HEK293 (cell line): ENCODE data around the gene MRPL55.

Experiments used
- CTCF ChIA-PET: fragments of 350-600 bp; formaldehyde crosslinking; extraction: SDS; loops from one replicate; lab custom pipeline; 2021; ENCODE audit warnings: antibody characterized with exemption; lab: Yijun Ruan, JAX
- POLR2A ChIA-PET: fragments of 300-600 bp; formaldehyde crosslinking; extraction: SDS; loops from one replicate; lab custom pipeline; 2020; ENCODE audit warnings: antibody characterized with exemption, inconsistent platforms; lab: Yijun Ruan, JAX
- H3K27ac ChIP-seq: fragments of 200-500 bp; sonication (Bioruptor generic); 2 replicates; pipeline ENCODE4 v1.5.1; 2014; ENCODE audit warnings: low read depth, low read length, control low read depth, inconsistent platforms; ENCODE audit errors: extremely low read depth
- H3K36me3 ChIP-seq, 2 experiments: fragments of 200-500 bp in 1 of 2; sonication (Bioruptor generic) in 1 of 2; 1 replicate in 1 of 2; 2 replicates in 1 of 2; pipeline ENCODE4 v1.5.1; 2014 to 2017; ENCODE audit warnings: inconsistent platforms in 2 of 2, low read length in 2 of 2; ENCODE audit not compliant: control insufficient read depth in 2 of 2, insufficient read depth in 1 of 2
- H3K4me1 ChIP-seq: fragments of 200-500 bp; sonication (Bioruptor generic); 2 replicates; pipeline ENCODE4 v1.5.1; 2014; ENCODE audit warnings: mild to moderate bottlenecking, low read length, inconsistent platforms; ENCODE audit not compliant: control insufficient read depth, insufficient read depth
- H3K4me3 ChIP-seq: 2 replicates; pipeline ENCODE4 v1.5.1; 2011; ENCODE audit warnings: low read depth, mild to moderate bottlenecking, control low read depth, low read length, moderate library complexity
- H3K9me3 ChIP-seq: fragments of 200-500 bp; sonication (Bioruptor generic); 2 replicates; pipeline ENCODE4 v1.5.1; 2014; ENCODE audit warnings: low read depth, low read length, inconsistent platforms; ENCODE audit not compliant: control insufficient read depth, insufficient read depth
- EGR2 ChIP-seq: fragments of 450-650 bp; formaldehyde crosslinking; IDR thresholded peaks from 2 replicates; pipeline ENCODE4 v1.5.1; 2016; ENCODE audit warnings: low read depth, missing biosample characterization, missing genetic modification characterization
- GLIS1 ChIP-seq: fragments of 450-650 bp; formaldehyde crosslinking; IDR thresholded peaks from 2 replicates; pipeline ENCODE4 v1.5.1; 2016; ENCODE audit warnings: missing biosample characterization, missing genetic modification characterization
- GLIS2 ChIP-seq: fragments of 450-650 bp; formaldehyde crosslinking; IDR thresholded peaks from 2 replicates; pipeline ENCODE4 v1.5.1; 2016; ENCODE audit warnings: missing biosample characterization, missing genetic modification characterization
- HOXD13 ChIP-seq: sonication (generic); formaldehyde crosslinking; IDR thresholded peaks from 2 replicates; pipeline ENCODE4 v1.8.0; 2022; ENCODE audit warnings: missing genetic modification reagents, borderline replicate concordance
- IKZF3 ChIP-seq: fragments of 450-650 bp; IDR thresholded peaks from 2 replicates; pipeline ENCODE4 v1.5.0; 2018; ENCODE audit warnings: missing biosample characterization, mild to moderate bottlenecking, missing genetic modification characterization, moderate library complexity
- KLF1 ChIP-seq: fragments of 450-650 bp; formaldehyde crosslinking; IDR thresholded peaks from 2 replicates; pipeline ENCODE4 v1.5.1; 2016; ENCODE audit warnings: missing biosample characterization, missing genetic modification characterization
- KLF10 ChIP-seq: fragments of 450-650 bp; IDR thresholded peaks from 2 replicates; pipeline ENCODE4 v1.5.1; 2018; ENCODE audit warnings: missing biosample characterization, mild to moderate bottlenecking, missing genetic modification characterization
- KLF16 ChIP-seq: fragments of 450-650 bp; formaldehyde crosslinking; IDR thresholded peaks from 2 replicates; pipeline ENCODE4 v1.5.1; 2017; ENCODE audit warnings: missing biosample characterization, missing genetic modification characterization
- KLF8 ChIP-seq: fragments of 450-650 bp; formaldehyde crosslinking; IDR thresholded peaks from 2 replicates; pipeline ENCODE4 v1.5.1; 2016; ENCODE audit warnings: missing biosample characterization, missing genetic modification characterization
- KLF9 ChIP-seq: fragments of 450-650 bp; formaldehyde crosslinking; IDR thresholded peaks from 2 replicates; pipeline ENCODE4 v1.5.1; 2016; ENCODE audit warnings: missing biosample characterization, missing genetic modification characterization, low read depth
- SALL2 ChIP-seq: fragments of 450-650 bp; formaldehyde crosslinking; IDR thresholded peaks from 2 replicates; pipeline ENCODE4 v1.5.0; 2017; ENCODE audit warnings: missing biosample characterization, mild to moderate bottlenecking, missing genetic modification characterization, borderline replicate concordance
- SP2 ChIP-seq: fragments of 450-650 bp; formaldehyde crosslinking; IDR thresholded peaks from 2 replicates; pipeline ENCODE4 v1.5.1; 2016; ENCODE audit warnings: missing biosample characterization, missing genetic modification characterization
- SP3 ChIP-seq: fragments of 450-650 bp; formaldehyde crosslinking; IDR thresholded peaks from 2 replicates; pipeline ENCODE4 v1.5.1; 2016; ENCODE audit warnings: missing biosample characterization, missing genetic modification characterization
- ZNF140 ChIP-seq: fragments of 450-650 bp; formaldehyde crosslinking; IDR thresholded peaks from 2 replicates; pipeline ENCODE4 v1.5.1; 2016; ENCODE audit warnings: missing biosample characterization, missing genetic modification characterization
- ZNF23 ChIP-seq: fragments of 450-650 bp; formaldehyde crosslinking; IDR thresholded peaks from 2 replicates; pipeline ENCODE4 v1.5.1; 2016; ENCODE audit warnings: missing biosample characterization, missing genetic modification characterization, borderline replicate concordance
- ZNF274 ChIP-seq, 2 experiments: fragments of 200-500 bp in 1 of 2; fragments of 450-650 bp in 1 of 2; sonication (Bioruptor generic) in 1 of 2; formaldehyde crosslinking in 1 of 2; IDR thresholded peaks; 2 replicates each; pipeline versions ENCODE4 v1.5.1 to v1.6.1; 2014 to 2016; ENCODE audit warnings: borderline replicate concordance in 1 of 2, inconsistent platforms in 1 of 2, low read length in 1 of 2, missing biosample characterization in 1 of 2, missing genetic modification characterization in 1 of 2
- ZNF341 ChIP-seq: fragments of 450-650 bp; formaldehyde crosslinking; IDR thresholded peaks from 2 replicates; pipeline ENCODE4; 2016; ENCODE audit warnings: low read depth, missing biosample characterization, missing genetic modification characterization
- ZNF37A ChIP-seq: fragments of 450-650 bp; IDR thresholded peaks from 2 replicates; pipeline ENCODE4 v1.5.1; 2018; ENCODE audit warnings: missing biosample characterization, missing genetic modification characterization
- TF ChIP-seq, protein P1 (sequence below): fragments of 450-650 bp; formaldehyde crosslinking; IDR thresholded peaks from 2 replicates; pipeline ENCODE4 v1.5.1; 2016; ENCODE audit warnings: missing biosample characterization, missing genetic modification characterization
- TF ChIP-seq, protein P2 (sequence below): fragments of 450-650 bp; formaldehyde crosslinking; IDR thresholded peaks from 2 replicates; pipeline ENCODE4 v1.5.1; 2016; ENCODE audit warnings: missing biosample characterization, missing genetic modification characterization
- TF ChIP-seq, protein P3 (sequence below): fragments of 450-650 bp; formaldehyde crosslinking; IDR thresholded peaks from 2 replicates; pipeline ENCODE4 v1.5.1; 2016; ENCODE audit warnings: missing biosample characterization, missing genetic modification characterization
- TF ChIP-seq, protein P4 (sequence below): fragments of 450-650 bp; formaldehyde crosslinking; IDR thresholded peaks from 2 replicates; pipeline ENCODE4 v1.5.1; 2016; ENCODE audit warnings: missing biosample characterization, missing genetic modification characterization

MRPL55 gene

DNA sequence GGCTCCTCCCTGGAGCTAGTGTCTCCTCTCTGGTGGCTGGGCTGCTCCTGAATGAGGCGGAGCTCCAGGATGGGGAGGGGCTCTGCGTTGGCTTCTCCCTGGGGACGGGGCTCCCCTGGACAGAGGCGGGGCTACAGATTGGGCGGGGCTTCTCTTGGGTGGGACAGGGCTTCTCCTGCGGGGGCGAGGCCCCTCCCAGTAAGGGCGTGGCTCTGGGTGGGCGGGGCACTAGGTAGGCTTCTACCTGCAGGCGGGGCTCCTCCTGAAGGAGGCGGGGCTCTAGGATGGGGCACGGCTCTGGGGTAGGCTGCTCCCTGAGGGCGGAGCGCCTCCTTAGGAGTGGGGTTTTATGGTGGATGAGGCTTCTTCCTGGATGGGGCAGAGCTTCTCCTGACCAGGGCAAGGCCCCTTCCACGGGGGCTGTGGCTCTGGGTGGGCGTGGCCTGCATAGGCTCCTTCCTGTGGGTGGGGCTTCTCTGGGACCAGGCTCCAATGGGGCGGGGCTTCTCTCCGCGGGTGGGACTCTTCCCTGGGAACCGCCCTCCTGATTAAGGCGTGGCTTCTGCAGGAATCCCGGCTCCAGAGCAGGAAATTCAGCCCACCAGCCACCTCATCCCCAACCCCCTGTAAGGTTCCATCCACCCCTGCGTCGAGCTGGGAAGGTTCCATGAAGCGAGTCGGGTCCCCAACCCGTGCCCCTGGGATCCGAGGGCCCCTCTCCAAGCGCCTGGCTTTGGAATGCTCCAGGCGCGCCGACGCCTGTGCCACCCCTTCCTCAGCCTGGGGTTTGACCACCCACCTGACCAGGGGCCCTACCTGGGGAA is 49.3 kb downstream of the MRPL55 start:
- Histone ChIP-seq H3K36me3 (no peaks in the 10 kb centered on the region), H3K4me1 (peaks cover 4% of the 10 kb centered on the region), H3K9me3 (no peaks in the 10 kb centered on the region), H3K27ac (peak overlapping the region; percentile 26; the same call in 1 of the 2 replicates), H3K4me3 (peak overlapping the region; percentile 40)
- POLR2A ChIA-PET = interaction anchor here (0.7 to 2.8 kb wide), 7 partner anchors 17 to 112 kb away, joined by 3 to 12 read pairs (median 3); partner anchors contain the start of genes ARF1 and WNT9A
- CTCF ChIA-PET = interaction anchor here (0.6 to 1.2 kb wide), 3 partner anchors 60 to 297 kb away, joined by 3 to 5 read pairs (median 4); no protein-coding TSS in a partner anchor
- TF ChIP-seq, protein P1, sequence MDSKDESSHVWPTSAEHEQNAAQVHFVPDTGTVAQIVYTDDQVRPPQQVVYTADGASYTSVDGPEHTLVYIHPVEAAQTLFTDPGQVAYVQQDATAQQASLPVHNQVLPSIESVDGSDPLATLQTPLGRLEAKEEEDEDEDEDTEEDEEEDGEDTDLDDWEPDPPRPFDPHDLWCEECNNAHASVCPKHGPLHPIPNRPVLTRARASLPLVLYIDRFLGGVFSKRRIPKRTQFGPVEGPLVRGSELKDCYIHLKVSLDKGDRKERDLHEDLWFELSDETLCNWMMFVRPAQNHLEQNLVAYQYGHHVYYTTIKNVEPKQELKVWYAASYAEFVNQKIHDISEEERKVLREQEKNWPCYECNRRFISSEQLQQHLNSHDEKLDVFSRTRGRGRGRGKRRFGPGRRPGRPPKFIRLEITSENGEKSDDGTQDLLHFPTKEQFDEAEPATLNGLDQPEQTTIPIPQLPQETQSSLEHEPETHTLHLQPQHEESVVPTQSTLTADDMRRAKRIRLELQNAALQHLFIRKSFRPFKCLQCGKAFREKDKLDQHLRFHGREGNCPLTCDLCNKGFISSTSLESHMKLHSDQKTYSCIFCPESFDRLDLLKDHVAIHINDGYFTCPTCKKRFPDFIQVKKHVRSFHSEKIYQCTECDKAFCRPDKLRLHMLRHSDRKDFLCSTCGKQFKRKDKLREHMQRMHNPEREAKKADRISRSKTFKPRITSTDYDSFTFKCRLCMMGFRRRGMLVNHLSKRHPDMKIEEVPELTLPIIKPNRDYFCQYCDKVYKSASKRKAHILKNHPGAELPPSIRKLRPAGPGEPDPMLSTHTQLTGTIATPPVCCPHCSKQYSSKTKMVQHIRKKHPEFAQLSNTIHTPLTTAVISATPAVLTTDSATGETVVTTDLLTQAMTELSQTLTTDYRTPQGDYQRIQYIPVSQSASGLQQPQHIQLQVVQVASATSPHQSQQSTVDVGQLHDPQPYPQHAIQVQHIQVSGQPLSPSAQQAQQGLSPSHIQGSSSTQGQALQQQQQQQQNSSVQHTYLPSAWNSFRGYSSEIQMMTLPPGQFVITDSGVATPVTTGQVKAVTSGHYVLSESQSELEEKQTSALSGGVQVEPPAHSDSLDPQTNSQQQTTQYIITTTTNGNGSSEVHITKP (tag by site-specific recombination) = 0 out of 2 replicates have a peak, but pooled peaks have one; percentile 39
- TF ChIP-seq, protein P2, sequence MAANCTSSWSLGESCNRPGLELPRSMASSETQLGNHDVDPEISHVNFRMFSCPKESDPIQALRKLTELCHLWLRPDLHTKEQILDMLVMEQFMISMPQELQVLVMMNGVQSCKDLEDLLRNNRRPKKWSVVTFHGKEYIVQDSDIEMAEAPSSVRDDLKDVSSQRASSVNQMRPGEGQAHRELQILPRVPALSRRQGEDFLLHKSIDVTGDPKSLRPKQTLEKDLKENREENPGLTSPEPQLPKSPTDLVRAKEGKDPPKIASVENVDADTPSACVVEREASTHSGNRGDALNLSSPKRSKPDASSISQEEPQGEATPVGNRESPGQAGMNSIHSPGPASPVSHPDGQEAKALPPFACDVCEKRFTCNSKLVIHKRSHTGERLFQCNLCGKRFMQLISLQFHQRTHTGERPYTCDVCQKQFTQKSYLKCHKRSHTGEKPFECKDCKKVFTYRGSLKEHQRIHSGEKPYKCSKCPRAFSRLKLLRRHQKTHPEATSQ (tag by site-specific recombination) = no peak
- TF ChIP-seq SP3 = peak; percentile 83
- TF ChIP-seq ZNF140 = no peak
- peak; percentile 95 for TF ChIP-seq KLF9 (tag by site-specific recombination)
- 0 out of 2 replicates have a peak, but pooled peaks have one; percentile 46 for TF ChIP-seq IKZF3
- peak; percentile 21; the same call in 1 of the 2 replicates for TF ChIP-seq GLIS1 (tag by site-specific recombination)
- peak; percentile 26; the same call in 1 of the 2 replicates for TF ChIP-seq EGR2 (tag by site-specific recombination)
- TF ChIP-seq, protein P3, sequence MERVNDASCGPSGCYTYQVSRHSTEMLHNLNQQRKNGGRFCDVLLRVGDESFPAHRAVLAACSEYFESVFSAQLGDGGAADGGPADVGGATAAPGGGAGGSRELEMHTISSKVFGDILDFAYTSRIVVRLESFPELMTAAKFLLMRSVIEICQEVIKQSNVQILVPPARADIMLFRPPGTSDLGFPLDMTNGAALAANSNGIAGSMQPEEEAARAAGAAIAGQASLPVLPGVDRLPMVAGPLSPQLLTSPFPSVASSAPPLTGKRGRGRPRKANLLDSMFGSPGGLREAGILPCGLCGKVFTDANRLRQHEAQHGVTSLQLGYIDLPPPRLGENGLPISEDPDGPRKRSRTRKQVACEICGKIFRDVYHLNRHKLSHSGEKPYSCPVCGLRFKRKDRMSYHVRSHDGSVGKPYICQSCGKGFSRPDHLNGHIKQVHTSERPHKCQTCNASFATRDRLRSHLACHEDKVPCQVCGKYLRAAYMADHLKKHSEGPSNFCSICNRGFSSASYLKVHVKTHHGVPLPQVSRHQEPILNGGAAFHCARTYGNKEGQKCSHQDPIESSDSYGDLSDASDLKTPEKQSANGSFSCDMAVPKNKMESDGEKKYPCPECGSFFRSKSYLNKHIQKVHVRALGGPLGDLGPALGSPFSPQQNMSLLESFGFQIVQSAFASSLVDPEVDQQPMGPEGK (tag by site-specific recombination) = peak; percentile 73
- no peak for TF ChIP-seq ZNF23
- peak; percentile 44; the same call in 1 of the 2 replicates for TF ChIP-seq KLF16 (tag by site-specific recombination)
- peak; percentile 8; the same call in 1 of the 2 replicates for TF ChIP-seq KLF10 (tag by site-specific recombination)
- TF ChIP-seq, protein P4, sequence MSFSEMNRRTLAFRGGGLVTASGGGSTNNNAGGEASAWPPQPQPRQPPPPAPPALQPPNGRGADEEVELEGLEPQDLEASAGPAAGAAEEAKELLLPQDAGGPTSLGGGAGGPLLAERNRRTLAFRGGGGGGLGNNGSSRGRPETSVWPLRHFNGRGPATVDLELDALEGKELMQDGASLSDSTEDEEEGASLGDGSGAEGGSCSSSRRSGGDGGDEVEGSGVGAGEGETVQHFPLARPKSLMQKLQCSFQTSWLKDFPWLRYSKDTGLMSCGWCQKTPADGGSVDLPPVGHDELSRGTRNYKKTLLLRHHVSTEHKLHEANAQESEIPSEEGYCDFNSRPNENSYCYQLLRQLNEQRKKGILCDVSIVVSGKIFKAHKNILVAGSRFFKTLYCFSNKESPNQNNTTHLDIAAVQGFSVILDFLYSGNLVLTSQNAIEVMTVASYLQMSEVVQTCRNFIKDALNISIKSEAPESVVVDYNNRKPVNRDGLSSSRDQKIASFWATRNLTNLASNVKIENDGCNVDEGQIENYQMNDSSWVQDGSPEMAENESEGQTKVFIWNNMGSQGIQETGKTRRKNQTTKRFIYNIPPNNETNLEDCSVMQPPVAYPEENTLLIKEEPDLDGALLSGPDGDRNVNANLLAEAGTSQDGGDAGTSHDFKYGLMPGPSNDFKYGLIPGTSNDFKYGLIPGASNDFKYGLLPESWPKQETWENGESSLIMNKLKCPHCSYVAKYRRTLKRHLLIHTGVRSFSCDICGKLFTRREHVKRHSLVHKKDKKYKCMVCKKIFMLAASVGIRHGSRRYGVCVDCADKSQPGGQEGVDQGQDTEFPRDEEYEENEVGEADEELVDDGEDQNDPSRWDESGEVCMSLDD (tag by site-specific recombination) = no peak
- no peak for TF ChIP-seq ZNF37A (tag by site-specific recombination)
- peak; percentile 57 for TF ChIP-seq GLIS2
- TF ChIP-seq ZNF341 (tag by site-specific recombination) = peak; percentile 39
- no peak for TF ChIP-seq HOXD13 (CRISPR knock-in tag)
- TF ChIP-seq SALL2 (tag by site-specific recombination) = no peak
- peak; percentile 97 for TF ChIP-seq KLF1 (tag by site-specific recombination)
- peak; percentile 74 for TF ChIP-seq SP2 (tag by site-specific recombination)
- TF ChIP-seq ZNF274 (IDR thresholded peaks at IDR 0.05; ENCODE audit: low read length) = no peak
- no peak for TF ChIP-seq ZNF274 (tag by site-specific recombination; IDR thresholded peaks at IDR 0.05; ENCODE audit: borderline replicate concordance)
- peak; percentile 73; the same call in 1 of the 2 replicates for TF ChIP-seq KLF8 (tag by site-specific recombination)
